Occipital lobe (tissue), 2 donors: ENCODE data around the gene ANGPTL3. TPM values are rescaled to one million over a fixed set of nuclear protein-coding genes. Genes with fewer than 3 reads are reported as not detected.
"Not testable (repeated sequence)": the region's sequence is repeated elsewhere in the genome, so short reads cannot be mapped to it uniquely, and the experiment has no call there.

Source experiments
- DNase-seq: peaks from one replicate; lab custom pipeline; 2025; lab: John Stamatoyannopoulos, UW
- total RNA-seq: library from RNA; depleted of rRNA; stranded (reverse); fragments of >200 nt; gene quantifications from one replicate; pipeline ENCODE4 v1.2.3, GENCODE V29; 2014

ANGPTL3 gene, protein sequence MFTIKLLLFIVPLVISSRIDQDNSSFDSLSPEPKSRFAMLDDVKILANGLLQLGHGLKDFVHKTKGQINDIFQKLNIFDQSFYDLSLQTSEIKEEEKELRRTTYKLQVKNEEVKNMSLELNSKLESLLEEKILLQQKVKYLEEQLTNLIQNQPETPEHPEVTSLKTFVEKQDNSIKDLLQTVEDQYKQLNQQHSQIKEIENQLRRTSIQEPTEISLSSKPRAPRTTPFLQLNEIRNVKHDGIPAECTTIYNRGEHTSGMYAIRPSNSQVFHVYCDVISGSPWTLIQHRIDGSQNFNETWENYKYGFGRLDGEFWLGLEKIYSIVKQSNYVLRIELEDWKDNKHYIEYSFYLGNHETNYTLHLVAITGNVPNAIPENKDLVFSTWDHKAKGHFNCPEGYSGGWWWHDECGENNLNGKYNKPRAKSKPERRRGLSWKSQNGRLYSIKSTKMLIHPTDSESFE
- total RNA-seq: not detected

DNA sequence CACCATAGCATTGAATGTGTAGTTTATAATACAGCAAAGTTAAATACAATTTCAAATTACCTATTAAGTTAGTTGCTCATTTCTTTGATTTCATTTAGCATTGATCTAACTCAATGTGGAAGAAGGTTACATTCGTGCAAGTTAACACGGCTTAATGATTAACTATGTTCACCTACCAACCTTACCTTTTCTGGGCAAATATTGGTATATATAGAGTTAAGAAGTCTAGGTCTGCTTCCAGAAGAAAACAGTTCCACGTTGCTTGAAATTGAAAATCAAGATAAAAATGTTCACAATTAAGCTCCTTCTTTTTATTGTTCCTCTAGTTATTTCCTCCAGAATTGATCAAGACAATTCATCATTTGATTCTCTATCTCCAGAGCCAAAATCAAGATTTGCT lies at the start of gene ANGPTL3:
Gene ANGPTL3 (plus strand): TSS at position 240 of the 400 bp plus-strand sequence. CDS start 47 bp downstream, at position 287.
- DNase-seq: no peak

DNA sequence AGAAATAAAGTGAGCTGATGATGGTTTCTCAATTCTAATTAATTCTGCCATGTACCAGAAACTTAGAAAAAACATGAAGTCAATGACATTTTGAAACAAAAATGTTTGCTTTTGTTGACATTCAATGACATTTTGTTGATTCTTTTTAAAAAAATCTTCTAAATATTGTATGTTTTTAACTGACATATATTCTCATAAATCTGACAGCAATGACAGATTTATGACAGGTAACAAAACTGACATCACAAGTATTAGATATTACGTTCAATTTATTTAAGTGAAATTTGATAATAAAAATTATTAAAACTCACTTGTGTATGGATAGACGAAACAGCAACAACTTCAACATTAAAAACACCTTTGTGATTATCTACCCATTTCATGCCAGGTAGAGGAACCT lies 36.0 kb upstream of the ANGPTL3 start:
- DNase-seq: no peak

DNA sequence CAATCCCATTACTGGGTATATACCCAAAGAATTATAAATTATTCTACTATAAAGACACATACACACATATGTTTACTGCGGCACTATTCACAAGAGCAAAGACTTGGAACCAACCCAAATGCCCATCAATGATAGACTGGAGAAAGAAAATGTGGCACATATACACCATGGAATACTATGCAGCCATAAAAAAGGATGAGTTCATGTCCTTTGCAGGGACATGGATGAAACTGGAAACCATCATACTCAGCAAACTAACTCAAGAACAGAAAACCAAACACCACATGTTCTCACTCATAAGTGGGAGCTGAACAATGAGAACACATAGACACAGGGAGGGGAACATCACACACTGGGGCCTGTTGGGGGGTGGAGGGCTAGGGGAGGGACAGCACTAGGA lies 30.1 kb upstream of the ANGPTL3 start:
- not testable (repeated sequence) for DNase-seq

DNA sequence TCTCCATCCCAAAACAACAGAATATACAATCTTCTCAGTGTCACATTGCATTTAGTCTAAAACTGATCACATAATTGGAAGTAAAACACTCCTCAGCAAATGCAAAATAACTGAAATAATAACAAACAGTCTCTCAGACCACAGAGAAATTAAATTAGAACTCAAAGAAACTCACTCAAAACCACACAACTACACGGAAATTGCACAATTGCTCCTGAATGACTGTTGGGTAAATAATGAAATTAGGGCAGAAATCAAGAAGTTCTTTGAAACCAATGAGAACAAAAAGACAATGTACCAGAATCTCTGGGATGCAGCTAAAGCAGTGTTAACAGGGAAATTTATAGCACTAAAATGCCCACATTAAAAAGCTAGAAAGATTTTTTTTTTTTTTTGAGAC lies 29.4 kb upstream of the ANGPTL3 start:
- not testable (repeated sequence) for DNase-seq

DNA sequence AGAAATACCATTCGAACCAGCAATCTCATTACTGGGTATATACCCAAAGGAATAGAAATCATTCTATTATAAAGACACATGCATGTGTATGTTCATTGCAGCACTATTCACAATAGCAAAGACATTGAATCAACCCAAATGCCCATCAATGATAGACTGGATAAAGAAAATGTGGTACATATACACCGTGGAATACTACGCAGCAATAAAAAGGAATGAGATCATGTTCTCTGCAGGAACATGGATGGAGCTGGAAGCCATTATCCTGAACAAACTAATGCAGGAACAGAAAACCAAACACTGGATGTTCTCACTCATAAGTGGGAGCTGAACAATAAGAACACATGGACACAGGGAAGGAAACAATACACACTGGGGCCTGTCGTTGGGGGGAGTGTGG lies 25.8 kb upstream of the ANGPTL3 start:
- DNase-seq: not testable (repeated sequence)

DNA sequence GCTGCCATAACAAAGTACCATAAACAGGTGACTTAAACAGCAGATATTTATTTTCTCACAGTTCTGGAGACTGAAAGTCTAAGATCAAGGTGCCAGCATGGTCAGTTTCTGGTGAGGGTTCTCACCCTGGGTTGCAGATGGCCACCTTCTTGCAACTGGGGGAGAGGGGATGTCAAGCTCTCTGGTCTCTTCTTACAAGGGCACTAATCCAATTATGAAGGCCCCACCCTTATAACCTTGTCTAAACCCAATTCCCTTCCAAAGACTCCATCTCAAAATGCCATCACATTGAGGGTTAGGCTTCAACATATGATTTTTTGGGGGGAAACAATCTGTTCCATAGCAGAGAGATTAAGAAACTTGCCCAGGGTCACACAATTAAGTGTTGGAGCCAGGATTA lies 24.8 kb upstream of the ANGPTL3 start:
- DNase-seq: no peak

DNA sequence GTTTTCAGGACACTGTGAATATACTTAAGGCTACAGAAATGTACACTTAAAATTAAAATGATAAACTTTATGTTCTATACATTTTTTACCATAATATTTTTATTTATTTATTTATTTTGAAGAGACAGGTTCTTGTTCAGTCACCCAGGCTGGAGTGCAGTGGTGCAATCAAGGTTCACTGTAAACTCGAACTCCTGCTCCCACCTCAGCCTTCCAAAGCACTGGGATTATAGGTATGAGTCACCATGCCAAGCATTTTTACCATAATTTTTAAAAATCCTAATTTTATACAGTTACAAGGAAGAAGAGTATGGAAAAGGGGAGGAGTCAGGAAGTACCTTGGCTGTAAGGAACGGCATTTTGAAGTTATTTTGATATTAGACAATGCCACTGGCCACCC lies 23.6 kb upstream of the ANGPTL3 start:
- DNase-seq: no peak

DNA sequence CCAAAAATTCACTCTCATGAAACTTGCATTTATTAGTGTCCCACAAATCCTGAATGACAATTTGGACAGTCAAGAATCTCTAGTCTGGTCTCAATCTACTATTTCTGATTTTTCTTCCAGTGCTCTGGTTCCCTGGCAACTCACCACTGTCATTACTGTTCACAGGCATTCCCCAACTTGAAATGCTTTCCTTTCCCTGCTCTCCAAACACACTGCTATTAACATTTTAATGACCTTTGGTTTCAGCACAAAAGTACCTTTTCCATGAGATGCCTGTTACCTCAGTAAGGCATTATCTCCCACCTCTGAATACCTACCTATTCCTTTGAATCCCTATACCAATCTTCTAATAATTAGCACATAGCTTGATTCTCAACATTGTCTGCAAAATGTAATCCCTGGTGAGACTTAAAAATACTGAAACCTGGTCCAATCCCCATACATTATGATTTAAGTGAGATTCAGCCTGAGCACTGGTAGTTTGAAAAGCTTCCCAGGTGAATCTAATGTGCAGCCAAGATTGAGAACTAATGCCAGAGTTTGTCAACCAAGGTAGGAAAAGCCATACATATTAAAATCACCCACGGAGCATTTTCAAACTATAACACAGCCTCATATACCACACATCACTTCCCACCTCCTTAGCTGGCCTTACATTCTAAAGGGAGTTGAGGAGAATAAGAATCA lies 11.7 kb upstream of the ANGPTL3 start:
- DNase-seq: no peak

DNA sequence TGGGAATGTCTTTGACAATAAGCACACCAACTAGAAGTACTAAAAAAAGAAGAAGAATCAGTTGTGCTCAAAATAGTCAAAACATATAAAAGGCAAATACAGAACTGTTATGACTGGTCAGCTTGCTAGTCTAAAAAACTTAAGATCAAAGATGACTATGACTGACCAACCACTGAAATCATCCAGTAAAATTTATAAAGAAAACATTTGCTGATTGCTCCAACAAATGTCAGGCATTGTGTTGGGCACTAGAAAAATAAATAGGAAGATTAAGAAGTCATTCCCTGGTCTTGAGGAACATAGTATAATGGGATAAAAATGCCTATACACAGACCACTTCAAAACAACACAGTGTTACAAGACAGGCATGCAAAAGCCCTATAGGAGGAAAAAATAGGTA lies 9.3 kb upstream of the ANGPTL3 start:
- no peak for DNase-seq

DNA sequence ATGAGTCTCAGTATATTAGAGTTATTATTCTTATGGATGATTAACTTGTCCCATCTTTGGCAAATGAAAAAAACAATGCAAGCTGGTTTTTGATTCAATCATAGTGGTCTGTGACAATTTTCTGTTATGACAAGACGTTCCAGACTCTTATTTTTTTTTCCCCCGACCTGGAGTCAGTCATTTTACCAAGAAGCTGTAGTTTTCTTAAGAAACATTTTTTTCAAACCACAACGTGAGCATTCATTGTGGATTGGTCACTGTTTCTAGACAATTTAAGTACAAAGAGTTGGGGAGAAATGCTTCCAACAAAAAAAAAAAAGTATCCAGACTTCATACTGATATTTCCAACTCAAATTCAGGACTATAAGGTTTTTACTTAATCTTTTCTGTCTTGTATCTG lies 8.0 kb upstream of the ANGPTL3 start:
- no peak for DNase-seq

DNA sequence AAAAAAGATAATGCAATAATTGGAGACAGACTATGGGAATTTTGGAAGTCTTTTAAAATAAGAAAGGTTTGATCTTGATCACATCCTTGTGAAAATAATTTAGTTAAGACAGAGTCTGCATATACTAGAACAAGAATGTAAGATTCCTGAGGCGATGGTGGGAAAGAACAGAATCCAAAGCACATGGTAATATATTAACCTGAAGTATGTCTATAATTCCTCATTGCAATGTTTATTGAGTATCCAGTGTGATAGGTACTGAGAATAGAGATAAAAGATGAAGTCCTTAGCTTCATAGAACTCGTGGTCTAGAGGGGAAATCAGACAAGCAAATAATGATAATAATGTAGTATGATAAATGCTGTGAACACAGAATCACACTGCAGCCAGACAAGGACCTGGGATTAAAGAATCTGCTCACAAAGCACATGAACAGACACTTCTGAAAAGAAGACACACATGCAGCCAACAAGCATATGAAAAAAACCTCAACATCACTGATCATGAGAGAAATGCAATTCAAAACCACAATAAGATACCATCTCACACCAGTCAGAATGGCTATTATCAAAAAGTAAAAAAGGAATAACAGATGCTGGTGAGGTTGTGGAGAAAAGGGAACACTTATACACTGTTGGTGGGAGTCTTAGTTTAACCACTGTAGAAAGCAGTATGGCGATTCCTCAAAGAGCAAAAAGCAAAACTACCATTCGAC lies 6.9 kb upstream of the ANGPTL3 start:
- DNase-seq: no peak

DNA sequence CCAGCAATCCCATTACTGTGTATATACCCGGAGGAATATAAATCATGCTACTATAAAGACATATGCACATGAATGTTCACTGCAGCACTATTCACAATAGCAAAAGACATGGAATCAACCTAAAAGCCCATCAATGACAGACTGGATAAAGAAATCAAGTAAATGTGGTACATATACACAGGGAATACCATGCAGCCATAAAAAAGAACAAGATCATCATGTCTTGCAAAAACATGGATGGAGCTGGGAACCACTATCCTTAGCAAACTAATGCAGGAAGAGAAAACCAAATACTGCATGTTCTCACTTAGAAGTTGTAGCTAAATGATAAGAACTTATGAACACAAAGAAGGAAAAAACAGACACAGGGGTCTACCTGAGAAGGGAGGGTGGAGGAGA lies 6.4 kb upstream of the ANGPTL3 start:
- DNase-seq: no peak

DNA sequence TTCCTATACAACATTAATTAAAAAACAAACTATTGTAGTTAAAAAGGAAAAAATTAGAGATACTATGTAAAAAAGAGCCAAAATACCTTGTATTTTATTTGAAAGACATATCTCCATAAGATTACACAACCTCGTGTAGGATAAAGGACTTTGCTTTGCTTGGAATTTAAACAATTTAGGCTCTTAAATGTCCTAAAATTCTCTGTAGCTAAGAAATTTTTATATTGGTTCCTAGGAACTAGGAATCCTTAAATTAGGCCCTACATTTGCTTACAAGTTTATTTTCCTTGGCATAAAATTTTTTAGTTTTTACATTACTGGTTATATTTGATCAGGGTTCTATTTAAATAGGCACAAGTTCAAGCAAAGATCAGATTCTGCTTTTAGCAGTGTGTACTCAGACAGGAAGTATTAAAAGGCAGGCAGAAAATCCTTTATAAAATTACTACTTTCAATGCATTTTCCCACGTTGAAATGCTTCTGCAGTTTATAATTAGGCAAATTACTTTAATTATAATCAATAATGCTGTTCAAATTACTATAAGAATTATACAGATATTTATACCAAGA lies 3.4 kb upstream of the ANGPTL3 start:
- DNase-seq: no peak

DNA sequence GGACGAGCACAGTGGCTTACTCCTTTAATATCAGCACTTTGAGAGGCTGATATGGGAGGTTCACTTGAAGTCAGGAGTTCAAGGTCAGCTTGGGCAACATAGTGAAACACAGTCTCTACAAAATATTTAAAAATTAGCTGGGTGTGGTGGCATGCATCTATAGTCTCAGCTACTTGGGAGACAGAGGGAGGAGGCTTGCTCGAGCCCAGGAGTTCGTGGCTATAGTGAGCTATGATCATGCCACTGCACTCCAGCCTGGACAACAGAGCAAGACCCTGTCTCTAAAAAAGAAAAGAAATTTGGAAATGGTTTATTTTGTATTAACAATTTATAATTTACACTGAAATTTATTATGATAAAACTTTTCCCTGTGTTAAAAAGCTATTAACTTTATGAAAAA lies 1.7 kb upstream of the ANGPTL3 start:
- DNase-seq: no peak

DNA sequence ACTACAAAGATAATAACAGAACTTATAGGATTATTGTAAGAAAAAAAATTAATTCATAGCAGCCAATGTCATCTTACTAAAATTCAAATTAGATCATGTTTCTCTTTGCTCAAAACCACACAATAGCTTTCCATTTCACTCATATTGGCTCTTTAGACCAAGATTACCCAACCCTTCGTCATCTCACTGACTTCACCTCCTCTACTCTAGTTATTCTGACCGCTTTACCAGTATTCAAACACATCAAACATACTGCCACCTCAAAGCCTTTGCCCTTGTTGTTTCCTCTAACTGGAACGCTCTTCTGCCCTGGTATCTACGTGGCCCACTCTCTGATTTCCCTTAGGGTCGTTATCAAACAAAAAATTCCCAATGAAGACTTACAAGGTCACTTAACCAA lies 1.7 kb downstream of the ANGPTL3 start:
- no peak for DNase-seq

DNA sequence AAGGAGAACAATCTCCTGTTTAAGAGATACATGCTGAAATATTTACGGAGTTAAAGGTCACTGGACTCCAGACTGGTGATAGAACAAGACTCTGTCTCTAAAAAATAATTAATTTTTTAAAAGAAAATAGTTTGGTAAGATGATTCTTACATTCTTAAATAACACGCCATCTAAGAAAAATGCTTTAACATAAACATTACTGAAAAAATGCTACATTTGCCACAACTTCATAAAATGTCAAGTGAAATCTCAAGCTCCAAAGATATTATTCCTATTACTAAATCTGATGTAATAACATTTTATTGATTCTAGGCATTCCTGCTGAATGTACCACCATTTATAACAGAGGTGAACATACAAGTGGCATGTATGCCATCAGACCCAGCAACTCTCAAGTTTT lies 4.1 kb downstream of the ANGPTL3 start:
- no peak for DNase-seq

DNA sequence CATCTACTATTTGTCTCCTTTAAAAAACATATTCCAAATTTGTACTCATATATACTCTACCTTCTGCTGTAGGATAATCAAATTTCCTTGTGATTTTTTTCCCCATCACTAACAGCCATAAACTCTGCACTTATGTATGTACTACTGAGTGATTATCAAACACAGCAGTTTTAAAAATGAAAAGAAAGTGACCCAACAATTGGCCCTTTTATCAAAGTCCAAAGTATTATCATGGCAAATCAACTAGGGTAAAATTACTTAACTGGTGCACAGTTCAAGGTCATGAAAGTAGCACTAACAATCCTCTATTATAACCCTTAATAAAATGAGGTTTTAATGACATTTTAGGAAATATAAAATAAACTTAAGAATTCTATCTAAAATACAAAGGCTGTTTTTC lies 11.6 kb downstream of the ANGPTL3 start:
- DNase-seq: no peak

DNA sequence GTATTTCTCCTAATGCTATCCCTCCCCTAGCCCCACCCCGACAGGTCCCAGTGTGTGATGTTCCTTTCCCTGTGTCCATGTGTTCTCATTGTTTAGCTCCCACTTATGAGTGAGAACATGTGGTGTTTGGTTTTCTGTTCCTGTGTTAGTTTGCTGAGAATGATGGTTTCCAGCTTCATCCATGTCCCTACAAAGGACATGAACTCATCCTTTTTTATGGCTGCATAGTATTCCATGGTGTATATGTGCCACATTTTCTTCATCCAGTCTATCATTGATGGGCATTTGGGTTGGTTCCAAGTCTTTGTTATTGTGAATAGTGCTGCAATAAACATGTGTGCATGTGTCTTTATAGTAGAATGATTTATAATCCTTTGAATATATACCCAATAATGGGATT lies 13.3 kb downstream of the ANGPTL3 start:
- DNase-seq: not testable (repeated sequence)

DNA sequence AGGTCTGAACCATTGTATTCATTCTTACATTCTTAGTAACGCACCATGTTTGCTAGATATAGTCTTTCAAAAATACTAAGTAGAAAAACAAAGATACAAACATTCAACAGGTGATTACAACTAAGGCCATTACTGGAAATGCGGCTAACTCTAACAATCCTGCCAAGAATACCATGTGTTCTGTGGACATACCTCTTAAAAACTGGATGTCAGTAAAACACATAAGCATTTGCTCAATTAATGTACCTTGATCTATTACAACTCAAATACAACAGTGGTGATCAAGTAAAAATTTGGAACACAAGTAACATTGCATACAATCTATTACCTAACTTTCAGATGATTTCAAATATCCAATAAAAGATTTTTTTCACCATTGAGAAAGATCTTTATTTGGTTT lies 15.4 kb downstream of the ANGPTL3 start:
- no peak for DNase-seq

DNA sequence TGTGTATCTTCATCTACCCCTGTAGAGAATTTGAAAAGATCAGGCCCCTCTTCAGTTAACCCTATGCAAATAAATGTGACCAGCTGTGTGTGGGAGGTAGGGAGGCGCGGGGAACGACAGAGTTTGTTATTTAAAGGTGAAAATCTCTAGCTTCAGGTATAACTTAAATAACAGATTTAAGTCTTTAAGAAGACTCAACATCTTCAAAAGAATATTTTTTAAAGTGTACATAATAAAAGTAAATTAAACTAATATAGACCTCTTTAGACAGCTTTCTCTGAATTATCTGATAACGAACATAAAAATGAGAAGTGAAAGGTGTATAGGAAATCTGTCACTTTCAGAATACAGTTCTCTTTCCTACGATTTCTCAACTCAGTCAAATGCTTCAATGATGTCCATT lies 16.0 kb downstream of the ANGPTL3 start:
- no peak for DNase-seq

DNA sequence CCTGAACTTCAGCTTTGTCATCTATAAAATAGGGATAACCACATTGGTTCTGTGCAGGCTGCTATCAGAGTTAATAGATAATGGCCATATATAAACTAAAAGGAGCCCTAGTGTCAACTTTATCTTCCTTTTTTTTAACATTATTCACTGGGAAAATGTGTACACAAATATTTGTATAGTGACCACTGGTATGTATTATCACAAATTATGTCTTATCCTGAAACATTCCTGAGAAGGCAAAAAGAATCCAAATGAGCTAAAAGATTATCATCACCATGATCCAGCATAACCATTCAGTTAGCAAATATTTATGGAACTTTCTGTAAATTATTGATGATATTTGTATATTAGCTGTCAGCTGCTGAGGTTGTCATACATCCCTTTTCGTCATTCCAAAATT lies 16.6 kb downstream of the ANGPTL3 start:
- DNase-seq: no peak

DNA sequence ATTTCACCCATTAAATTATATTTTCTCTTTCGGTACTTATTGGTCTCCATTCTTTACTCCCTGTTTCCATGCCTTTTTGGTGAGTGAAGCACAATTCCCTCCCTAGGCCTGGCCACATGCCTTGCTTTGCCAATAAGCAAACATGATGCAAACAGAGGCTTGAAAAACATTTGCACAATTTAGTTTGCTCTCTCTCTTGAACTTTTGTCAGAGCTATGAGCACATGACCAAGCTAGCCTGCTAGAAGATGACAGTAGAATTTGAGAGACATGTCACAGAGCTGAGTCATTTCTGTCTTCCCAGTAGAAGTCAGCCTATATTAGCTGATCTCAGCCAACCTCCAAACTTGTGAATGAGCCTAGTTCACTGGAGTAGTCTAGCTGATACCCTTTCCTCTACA lies 24.6 kb downstream of the ANGPTL3 start:
- no peak for DNase-seq
